Coronary artery (tissue), 2 donors: ENCODE data around the gene SPATA16.

ENCODE experiments used
- DNase-seq: peaks from one replicate; pipeline ENCODE4 v3.0.0-alpha.2; 2017; ENCODE audit warnings: low spot score
- H3K27ac ChIP-seq, 2 donors: fragments of 200-600 bp; sonication (generic); one replicate each; pipeline ENCODE4 v1.5.1; 2016 to 2019
- H3K4me3 ChIP-seq: fragments of 200-600 bp; sonication (generic); 2 replicates; pipeline ENCODE4 v1.5.1; 2016; ENCODE audit warnings: mild to moderate bottlenecking, moderate library complexity
- TF ChIP-seq, protein P1 (sequence below): fragments of 200-600 bp; sonication (generic); IDR thresholded peaks from one replicate; pipeline ENCODE4 v1.5.1; 2019; ENCODE audit warnings: antibody characterized with exemption

Gene SPATA16

DNA sequence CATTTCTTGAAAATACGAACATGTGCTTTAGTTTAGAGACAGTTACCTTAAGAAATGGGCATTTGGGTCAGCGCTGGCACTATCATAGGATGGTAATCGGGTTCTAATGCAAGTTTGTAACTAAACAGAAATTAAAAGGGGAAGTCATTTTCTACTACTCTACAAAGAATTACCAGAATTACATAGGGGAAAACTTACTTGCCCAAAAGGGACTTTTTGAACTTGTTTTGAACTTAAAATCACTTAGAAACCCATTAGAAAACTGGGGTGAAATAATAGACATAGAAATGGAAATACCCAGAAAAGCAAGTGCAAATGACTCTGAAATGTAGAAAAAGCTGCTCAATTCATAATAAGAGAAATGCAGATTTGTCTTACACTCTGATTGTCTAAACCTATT, 44.9 kb downstream of the SPATA16 start:
- TF ChIP-seq, protein P1, sequence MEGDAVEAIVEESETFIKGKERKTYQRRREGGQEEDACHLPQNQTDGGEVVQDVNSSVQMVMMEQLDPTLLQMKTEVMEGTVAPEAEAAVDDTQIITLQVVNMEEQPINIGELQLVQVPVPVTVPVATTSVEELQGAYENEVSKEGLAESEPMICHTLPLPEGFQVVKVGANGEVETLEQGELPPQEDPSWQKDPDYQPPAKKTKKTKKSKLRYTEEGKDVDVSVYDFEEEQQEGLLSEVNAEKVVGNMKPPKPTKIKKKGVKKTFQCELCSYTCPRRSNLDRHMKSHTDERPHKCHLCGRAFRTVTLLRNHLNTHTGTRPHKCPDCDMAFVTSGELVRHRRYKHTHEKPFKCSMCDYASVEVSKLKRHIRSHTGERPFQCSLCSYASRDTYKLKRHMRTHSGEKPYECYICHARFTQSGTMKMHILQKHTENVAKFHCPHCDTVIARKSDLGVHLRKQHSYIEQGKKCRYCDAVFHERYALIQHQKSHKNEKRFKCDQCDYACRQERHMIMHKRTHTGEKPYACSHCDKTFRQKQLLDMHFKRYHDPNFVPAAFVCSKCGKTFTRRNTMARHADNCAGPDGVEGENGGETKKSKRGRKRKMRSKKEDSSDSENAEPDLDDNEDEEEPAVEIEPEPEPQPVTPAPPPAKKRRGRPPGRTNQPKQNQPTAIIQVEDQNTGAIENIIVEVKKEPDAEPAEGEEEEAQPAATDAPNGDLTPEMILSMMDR: no peak
- Histone ChIP-seq H3K27ac (no peak overlapping the region), H3K4me3 (no peak overlapping the region)
- DNase-seq: no peak

DNA sequence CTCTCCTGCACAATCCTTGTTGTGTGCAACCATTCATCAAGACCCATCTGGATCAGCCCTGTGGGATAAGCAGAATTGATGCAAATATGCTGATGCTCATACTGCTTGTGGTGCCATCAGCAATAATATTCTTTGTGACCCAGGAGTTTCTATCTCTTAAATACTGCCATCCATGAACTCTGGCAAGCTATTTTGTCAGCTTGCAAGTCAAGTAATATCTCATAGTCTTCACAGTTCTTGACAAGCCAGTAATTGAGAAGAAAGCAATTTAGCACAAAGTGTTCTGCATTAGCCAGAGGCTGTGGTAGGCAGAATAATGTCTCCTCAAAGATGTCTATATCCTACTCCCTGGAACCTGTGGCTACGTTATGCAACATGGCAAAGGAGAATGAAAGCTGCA, 49.0 kb downstream of the SPATA16 start:
- TF ChIP-seq, protein P1: no peak
- Histone ChIP-seq H3K4me3 (no peak overlapping the region), H3K27ac (no peak overlapping the region)
- DNase-seq: no peak

DNA sequence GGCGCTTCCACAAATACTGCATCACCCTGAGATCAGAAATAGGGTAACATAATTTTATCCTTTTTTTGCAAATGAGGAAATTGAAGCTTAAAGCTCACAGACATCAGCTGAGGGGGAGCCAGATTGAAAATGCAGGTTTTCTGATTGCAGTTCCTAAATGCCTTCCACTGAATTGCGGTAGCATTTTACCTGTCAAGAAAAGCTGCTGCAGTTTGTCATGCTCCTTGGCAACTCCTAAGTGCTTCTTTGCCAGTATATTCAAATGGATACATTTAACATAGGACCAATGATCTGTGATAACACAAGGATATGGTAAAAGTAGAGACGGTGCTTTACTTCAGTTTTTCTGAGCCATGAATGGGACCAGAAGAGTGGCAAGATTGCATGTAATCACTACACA, 50.5 kb downstream of the SPATA16 start:
- Histone ChIP-seq H3K27ac (no peak overlapping the region), H3K4me3 (no peak overlapping the region)
- TF ChIP-seq, protein P1: no peak
- no peak for DNase-seq

GRCh38 chr3:173089283-173089682, 51.8 kb downstream of the SPATA16 start:
- no peak for DNase-seq
- Histone ChIP-seq H3K4me3 (no peak overlapping the region), H3K27ac (no peak overlapping the region)
- TF ChIP-seq, protein P1: no peak

GRCh38 chr3:173078525-173078924, 62.5 kb downstream of the SPATA16 start:
- no peak overlapping the region for H3K27ac ChIP-seq
- no peak overlapping the region for H3K4me3 ChIP-seq
- TF ChIP-seq, protein P1: no peak
- no peak for DNase-seq

GRCh38 chr3:173066044-173067004, 74.7 kb downstream of the SPATA16 start:
- no peak for DNase-seq
- no peak overlapping the region for H3K4me3 ChIP-seq
- TF ChIP-seq, protein P1: no peak
- H3K27ac ChIP-seq: no peak overlapping the region

DNA sequence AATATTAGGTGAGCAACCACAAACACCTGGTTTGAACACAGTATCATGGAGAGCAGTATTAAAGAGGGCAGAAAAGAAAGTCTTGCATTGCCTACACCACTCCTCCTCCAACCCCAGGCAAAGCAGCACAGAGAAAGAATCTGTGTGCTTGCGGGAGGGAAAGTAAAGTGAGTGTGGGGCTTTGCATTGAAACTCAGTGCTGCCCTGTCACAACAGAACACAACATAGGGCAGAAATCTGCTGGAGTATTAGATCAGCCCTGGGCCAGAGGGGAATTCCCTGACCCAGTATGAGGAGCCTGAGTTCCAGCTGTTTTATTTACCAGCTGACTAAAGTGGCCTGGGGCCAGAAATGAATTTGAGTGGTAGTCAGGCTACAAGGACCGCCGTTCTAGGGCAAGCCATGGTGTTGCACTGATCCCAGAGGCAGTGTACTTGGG, 75.5 kb downstream of the SPATA16 start:
- DNase-seq: no peak

More for the DNA sequence above, 75.5 kb downstream of the SPATA16 start:
- Histone ChIP-seq H3K4me3 (no peak overlapping the region), H3K27ac (no peak overlapping the region)
- TF ChIP-seq, protein P1: no peak
